Ishikawa (cell line): ENCODE data around the gene NPAS1.

ENCODE experiments used
- CEBPB ChIP-seq: IDR thresholded peaks from 2 replicates; pipeline ENCODE4 v1.6.1; 2012
- CREB1 ChIP-seq: IDR thresholded peaks from 2 replicates; pipeline ENCODE4 v1.6.1; 2012; ENCODE audit warnings: low read depth
- EGR1 ChIP-seq: IDR thresholded peaks from 2 replicates; pipeline ENCODE4 v1.6.1; 2012
- EP300 ChIP-seq: IDR thresholded peaks from 2 replicates; pipeline ENCODE4 v1.6.1; 2012; ENCODE audit warnings: borderline replicate concordance
- FOXM1 ChIP-seq: IDR thresholded peaks from 2 replicates; pipeline ENCODE4 v1.6.1; 2012; ENCODE audit warnings: low read depth, borderline replicate concordance
- MAX ChIP-seq: IDR thresholded peaks from 2 replicates; pipeline ENCODE4 v1.6.1; 2012
- NFIC ChIP-seq: IDR thresholded peaks from 2 replicates; pipeline ENCODE4 v1.6.1; 2012
- RAD21 ChIP-seq: IDR thresholded peaks from 2 replicates; pipeline ENCODE4 v1.6.1; 2012; ENCODE audit warnings: low read depth
- REST ChIP-seq: IDR thresholded peaks from 2 replicates; pipeline ENCODE4 v1.6.1; 2012; ENCODE audit warnings: low read depth, mild to moderate bottlenecking
- TAF1 ChIP-seq: IDR thresholded peaks from 2 replicates; pipeline ENCODE4 v1.6.1; 2012; ENCODE audit warnings: low read depth, mild to moderate bottlenecking
- TCF12 ChIP-seq: IDR thresholded peaks from 2 replicates; pipeline ENCODE4 v1.6.1; 2012; ENCODE audit warnings: low read depth
- TEAD4 ChIP-seq: IDR thresholded peaks from 2 replicates; pipeline ENCODE4 v1.6.1; 2012
- YY1 ChIP-seq: IDR thresholded peaks from 2 replicates; pipeline ENCODE4 v1.6.1; 2012; ENCODE audit warnings: low read depth
- ZBTB7A ChIP-seq: IDR thresholded peaks from 2 replicates; pipeline ENCODE4 v1.6.1; 2012; ENCODE audit warnings: low read depth
- TF ChIP-seq, protein P1 (sequence below): IDR thresholded peaks from 2 replicates; pipeline ENCODE4 v1.6.1; 2012

The NPAS1 gene

GRCh38 chr19:46985542-46986415, 33.9 kb upstream of the NPAS1 start:
- TF ChIP-seq CEBPB: no peak
- TF ChIP-seq FOXM1: no peak
- no peak for TF ChIP-seq TEAD4
- no peak for TF ChIP-seq ZBTB7A
- TF ChIP-seq, protein P1, sequence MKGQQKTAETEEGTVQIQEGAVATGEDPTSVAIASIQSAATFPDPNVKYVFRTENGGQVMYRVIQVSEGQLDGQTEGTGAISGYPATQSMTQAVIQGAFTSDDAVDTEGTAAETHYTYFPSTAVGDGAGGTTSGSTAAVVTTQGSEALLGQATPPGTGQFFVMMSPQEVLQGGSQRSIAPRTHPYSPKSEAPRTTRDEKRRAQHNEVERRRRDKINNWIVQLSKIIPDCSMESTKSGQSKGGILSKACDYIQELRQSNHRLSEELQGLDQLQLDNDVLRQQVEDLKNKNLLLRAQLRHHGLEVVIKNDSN: no peak
- TF ChIP-seq NFIC: no peak
- no peak for TF ChIP-seq CREB1
- no peak for TF ChIP-seq RAD21

- no peak for TF ChIP-seq TEAD4
- TF ChIP-seq FOXM1: no peak
- no peak for TF ChIP-seq CREB1
- TF ChIP-seq, protein P1: no peak
- TF ChIP-seq CEBPB: no peak
- no peak for TF ChIP-seq RAD21
- no peak for TF ChIP-seq TAF1
- TF ChIP-seq TCF12: no peak
- TF ChIP-seq NFIC: no peak
- no peak for TF ChIP-seq EP300
- TF ChIP-seq REST: no peak
- TF ChIP-seq EGR1: no peak
- TF ChIP-seq MAX: no peak
- no peak for TF ChIP-seq YY1
- TF ChIP-seq ZBTB7A: no peak
These were observed 30.9 kb upstream of the NPAS1 start for GRCh38 chr19:46988614-46989230.

DNA sequence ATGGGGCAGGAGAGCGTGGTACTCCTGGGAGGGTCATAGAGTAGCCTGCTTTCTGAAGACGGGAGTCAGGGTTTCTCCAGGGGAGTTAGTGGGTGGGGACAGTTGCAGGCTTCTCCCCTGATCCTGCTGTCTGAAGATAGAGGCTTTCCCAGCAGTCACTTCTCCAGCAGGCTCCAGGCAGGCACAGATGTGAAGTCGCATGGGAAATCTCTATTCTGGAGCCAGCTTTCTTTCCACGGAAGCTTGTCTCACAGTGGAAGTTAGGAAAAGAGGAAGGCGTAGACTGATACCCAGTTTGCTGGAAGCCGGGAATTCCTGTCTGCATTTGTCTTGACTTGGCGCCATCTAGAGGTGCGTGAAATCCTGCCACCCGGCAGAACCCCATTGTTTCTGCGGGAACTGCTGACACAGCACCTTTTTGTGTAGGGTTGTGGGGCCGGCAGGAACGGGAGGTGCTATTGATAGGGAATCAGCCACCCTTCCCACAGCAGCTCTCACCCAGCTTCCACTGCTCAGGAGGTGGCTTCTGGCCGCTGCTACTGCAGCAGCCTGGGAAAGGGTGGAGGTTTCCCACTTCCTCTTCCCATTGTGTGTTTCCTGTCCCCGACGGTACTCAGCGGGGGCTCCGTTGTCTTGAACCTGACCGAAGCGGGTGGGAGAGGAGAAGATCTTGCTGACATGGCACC, 28.5 kb upstream of the NPAS1 start:
- peak; percentile 53; the same call in 1 of the 2 replicates for TF ChIP-seq TEAD4
- peak; percentile 97 for TF ChIP-seq RAD21
- 0 out of 2 replicates have a peak, but pooled peaks have one; percentile 19 for TF ChIP-seq TAF1
- no peak for TF ChIP-seq EGR1
- TF ChIP-seq ZBTB7A: no peak

DNA sequence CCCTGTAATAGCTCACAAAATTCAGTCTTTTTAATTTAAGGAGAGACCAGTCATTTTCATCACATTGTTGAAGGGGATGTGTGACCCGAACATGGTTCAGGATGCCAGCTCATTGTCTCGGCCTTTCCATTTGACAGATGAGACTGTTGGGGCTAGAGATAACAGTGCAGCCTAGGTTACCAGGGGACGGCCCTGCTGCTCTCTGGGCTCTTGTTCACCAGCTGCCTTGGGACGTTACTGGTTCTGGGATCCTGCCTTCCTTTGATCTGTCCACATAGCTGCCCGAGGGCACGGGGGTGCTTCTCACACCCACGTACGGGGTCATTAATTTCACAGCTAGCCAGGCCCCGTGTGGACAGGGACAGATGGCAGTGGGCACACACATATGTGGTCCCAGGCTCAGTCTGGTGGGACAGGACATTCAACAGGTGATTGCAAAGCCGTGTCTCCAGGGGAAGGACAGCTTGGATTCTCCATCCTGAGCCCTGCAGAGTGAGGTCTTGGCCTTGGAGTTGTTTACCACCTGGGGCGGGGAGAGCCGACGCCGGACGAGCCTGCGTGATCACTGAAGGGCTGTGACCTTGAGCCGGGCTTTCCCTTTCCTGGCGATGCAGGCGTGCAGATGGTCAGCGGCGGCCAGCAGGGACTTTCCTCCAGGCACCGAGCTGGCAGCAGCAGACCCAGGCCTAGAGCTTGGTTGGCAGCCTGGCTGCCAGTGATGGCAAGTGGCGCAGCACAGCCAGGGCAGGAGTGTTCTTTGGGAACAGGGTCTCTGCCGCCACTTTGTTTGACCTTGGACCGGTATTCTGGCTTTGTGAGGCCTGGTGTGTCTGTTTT, 26.7 kb upstream of the NPAS1 start:
- TF ChIP-seq REST (no peak), EP300 (no peak), ZBTB7A (no peak), TEAD4 (no peak), YY1 (no peak), TAF1 (no peak)

- no peak for TF ChIP-seq EGR1
- no peak for TF ChIP-seq TCF12
- TF ChIP-seq NFIC: no peak
- no peak for TF ChIP-seq RAD21
- TF ChIP-seq, protein P1: no peak
- no peak for TF ChIP-seq FOXM1
- no peak for TF ChIP-seq CEBPB
- TF ChIP-seq EP300: no peak
- TF ChIP-seq YY1: no peak
- TF ChIP-seq TAF1: no peak
- TF ChIP-seq REST: no peak
- no peak for TF ChIP-seq MAX
- no peak for TF ChIP-seq TEAD4
- TF ChIP-seq ZBTB7A: no peak
- TF ChIP-seq CREB1: no peak
These were observed 26.0 kb upstream of the NPAS1 start for GRCh38 chr19:46993622-46994021.
